ENCODE data around the gene ABHD16A. TPM values are rescaled to one million over a fixed set of nuclear protein-coding genes. Genes with fewer than 3 reads are reported as not detected.
A peak's percentile ranks its signal among the peaks of the same experiment; 100 is the strongest.

ABHD16A gene
- total RNA-seq, 1 donor from 2014 or later = 54.7 TPM

- TF ChIP-seq CTCF (IDR thresholded peaks at IDR 0.05; ENCODE audit: unreplicated experiment) = no peak
- no peaks in the 10 kb centered on the region for H3K9me3 Mint-ChIP-seq (ENCODE audit: unreplicated experiment)
- no peak overlapping the region for H3K4me3 Mint-ChIP-seq (ENCODE audit: unreplicated experiment)
- no peak for DNase-seq (ENCODE audit: low spot score)
- H3K27ac Mint-ChIP-seq (ENCODE audit: unreplicated experiment) = no peak overlapping the region
- H3K4me1 Mint-ChIP-seq (ENCODE audit: unreplicated experiment) = peaks cover 21% of the 10 kb centered on the region
- peaks cover 16% of the 10 kb centered on the region for H3K36me3 Mint-ChIP-seq (ENCODE audit: low read depth, unreplicated experiment)
- peaks cover 4% of the 10 kb centered on the region for H3K27me3 Mint-ChIP-seq (ENCODE audit: unreplicated experiment)
Observed at GRCh38 chr6:31692353-31692752, 10.8 kb downstream of the ABHD16A start.

GRCh38 chr6:31691564-31692108 is 11.5 kb downstream of the ABHD16A start:
- no peak for TF ChIP-seq CTCF (IDR thresholded peaks at IDR 0.05; ENCODE audit: unreplicated experiment)
- no peaks in the 10 kb centered on the region for H3K9me3 Mint-ChIP-seq (ENCODE audit: unreplicated experiment)
- H3K4me3 Mint-ChIP-seq (ENCODE audit: unreplicated experiment) = no peak overlapping the region
- peaks cover 15% of the 10 kb centered on the region for H3K4me1 Mint-ChIP-seq (ENCODE audit: unreplicated experiment)
- no peak overlapping the region for H3K27ac Mint-ChIP-seq (ENCODE audit: unreplicated experiment)
- peaks cover 6% of the 10 kb centered on the region for H3K27me3 Mint-ChIP-seq (ENCODE audit: unreplicated experiment)
- DNase-seq (ENCODE audit: low spot score) = no peak
- H3K36me3 Mint-ChIP-seq (ENCODE audit: low read depth, unreplicated experiment) = peaks cover 16% of the 10 kb centered on the region

DNA sequence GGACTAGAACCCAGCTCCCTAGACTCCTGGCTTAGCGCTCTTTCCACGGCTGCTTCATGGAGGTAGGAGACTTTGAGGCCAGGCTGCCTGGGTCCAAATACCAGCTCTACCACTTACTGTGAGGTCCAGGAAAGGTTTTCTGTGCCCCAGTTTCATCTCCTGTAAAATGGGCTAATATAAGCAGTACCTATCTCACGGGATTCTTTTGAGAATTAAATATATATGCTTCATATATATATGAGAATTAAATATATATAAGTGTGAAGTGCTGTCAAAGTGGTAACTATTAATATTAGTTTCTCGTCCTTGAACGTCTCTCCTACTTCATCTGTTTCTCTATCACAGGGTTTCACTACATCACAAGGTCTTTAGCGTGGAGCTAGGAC is 12.1 kb downstream of the ABHD16A start:
- Mint-ChIP-seq H3K4me1 (ENCODE audit: unreplicated experiment) (peaks cover 15% of the 10 kb centered on the region), H3K4me3 (ENCODE audit: unreplicated experiment) (no peak overlapping the region), H3K36me3 (ENCODE audit: low read depth, unreplicated experiment) (peaks cover 21% of the 10 kb centered on the region), H3K27me3 (ENCODE audit: unreplicated experiment) (peaks cover 6% of the 10 kb centered on the region), H3K27ac (ENCODE audit: unreplicated experiment) (no peak overlapping the region), H3K9me3 (ENCODE audit: unreplicated experiment) (no peaks in the 10 kb centered on the region)
- TF ChIP-seq CTCF (IDR thresholded peaks at IDR 0.05; ENCODE audit: unreplicated experiment) = no peak
- DNase-seq (ENCODE audit: low spot score) = no peak

GRCh38 chr6:31690231-31691077 is 12.7 kb downstream of the ABHD16A start:
- H3K9me3 Mint-ChIP-seq (ENCODE audit: unreplicated experiment) = no peaks in the 10 kb centered on the region
- H3K4me3 Mint-ChIP-seq (ENCODE audit: unreplicated experiment) = peak overlapping the region; percentile 73
- H3K27me3 Mint-ChIP-seq (ENCODE audit: unreplicated experiment) = peaks cover 6% of the 10 kb centered on the region
- peaks cover 15% of the 10 kb centered on the region for H3K4me1 Mint-ChIP-seq (ENCODE audit: unreplicated experiment)
- no peak for DNase-seq (ENCODE audit: low spot score)
- peak overlapping the region; percentile 76 for H3K27ac Mint-ChIP-seq (ENCODE audit: unreplicated experiment)
- no peak for TF ChIP-seq CTCF (IDR thresholded peaks at IDR 0.05; ENCODE audit: unreplicated experiment)
- H3K36me3 Mint-ChIP-seq (ENCODE audit: low read depth, unreplicated experiment) = peaks cover 22% of the 10 kb centered on the region
